Measurements from ENCODE around the gene GSTK1.
"Not testable (repeated sequence)": the region's sequence is repeated elsewhere in the genome, so short reads cannot be mapped to it uniquely, and the experiment has no call there.

Gene GSTK1

DNA sequence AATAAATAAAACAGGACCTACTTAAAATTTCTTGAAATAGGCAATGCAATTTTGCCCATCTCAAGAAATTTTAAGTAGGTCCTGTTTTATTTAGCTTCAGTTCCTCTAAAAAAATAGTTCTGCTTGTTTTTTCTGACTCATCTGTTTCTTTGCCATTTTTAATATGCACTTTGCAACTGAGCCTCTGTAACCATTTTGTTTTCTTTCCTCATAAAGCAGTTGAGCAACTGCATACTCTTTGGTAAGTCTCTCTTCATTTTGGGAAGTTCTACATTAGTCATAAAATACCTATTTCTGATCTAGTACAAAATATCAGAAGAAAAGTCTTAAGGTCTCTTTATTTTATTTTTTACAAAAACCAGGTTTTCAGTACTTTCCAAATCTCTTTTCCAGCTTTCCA, 23.4 kb upstream of the GSTK1 start:
- no peak for DNase-seq

GRCh38 chr7:143240291-143241168, 22.7 kb upstream of the GSTK1 start:
- peak; percentile 46 to 84 for DNase-seq

DNA sequence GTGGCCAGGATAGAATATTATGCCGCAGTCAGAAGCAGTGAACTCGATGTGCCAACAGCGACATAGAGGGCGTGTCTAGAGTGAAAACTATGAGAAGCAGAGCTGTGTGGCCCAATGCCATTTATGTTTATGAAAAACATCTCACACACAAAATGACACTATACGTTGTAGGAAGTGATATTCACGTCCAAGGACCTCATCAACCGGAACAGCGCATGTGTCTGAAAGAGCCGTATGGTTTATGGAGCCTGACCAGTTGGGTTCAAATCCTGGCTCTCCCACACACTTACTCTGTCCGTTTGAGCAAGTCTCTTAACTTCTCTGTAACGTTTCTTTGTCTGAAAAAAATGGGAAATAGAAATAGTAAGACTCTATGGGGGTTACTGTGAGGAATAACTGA, 20.9 kb upstream of the GSTK1 start:
- DNase-seq = no peak

DNA sequence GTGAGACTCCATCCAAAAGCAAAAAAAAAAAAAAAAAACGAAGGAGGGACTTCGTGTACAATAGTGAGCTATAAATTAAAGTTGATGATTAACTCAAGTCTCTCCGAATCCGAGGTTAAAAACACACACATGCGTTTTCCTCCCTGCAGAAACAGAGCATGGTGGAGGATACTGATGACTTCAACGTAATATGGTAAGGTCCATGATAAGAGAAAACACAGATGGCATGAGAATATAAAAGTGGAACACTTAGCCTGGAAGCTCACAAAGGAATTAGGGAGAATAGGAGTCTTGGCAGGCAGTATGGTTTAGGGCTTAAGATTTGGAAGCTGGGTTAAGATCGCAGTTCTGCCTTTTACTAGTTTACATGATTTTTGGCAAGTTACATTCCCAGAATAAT, 20.1 kb upstream of the GSTK1 start:
- DNase-seq = no peak

DNA sequence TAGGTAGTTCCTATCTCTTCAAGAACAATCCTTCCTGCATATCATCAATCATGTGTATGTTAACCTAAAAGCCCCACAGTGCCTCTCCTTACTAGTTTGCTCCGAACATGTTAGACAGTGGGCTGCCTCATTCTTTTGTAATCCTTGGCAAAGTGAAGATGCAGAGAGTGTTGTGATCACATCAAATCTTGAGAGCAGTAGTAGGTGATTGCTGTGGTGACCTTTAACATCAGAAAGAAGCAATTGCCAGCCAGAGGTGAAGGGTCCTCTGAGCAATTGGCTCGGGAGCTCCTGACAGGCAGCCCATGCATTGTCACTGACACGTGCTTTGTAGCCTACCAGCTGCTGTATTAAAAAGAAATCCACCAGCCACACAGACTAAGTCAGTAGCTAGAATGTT, 19.6 kb upstream of the GSTK1 start:
- no peak for DNase-seq

DNA sequence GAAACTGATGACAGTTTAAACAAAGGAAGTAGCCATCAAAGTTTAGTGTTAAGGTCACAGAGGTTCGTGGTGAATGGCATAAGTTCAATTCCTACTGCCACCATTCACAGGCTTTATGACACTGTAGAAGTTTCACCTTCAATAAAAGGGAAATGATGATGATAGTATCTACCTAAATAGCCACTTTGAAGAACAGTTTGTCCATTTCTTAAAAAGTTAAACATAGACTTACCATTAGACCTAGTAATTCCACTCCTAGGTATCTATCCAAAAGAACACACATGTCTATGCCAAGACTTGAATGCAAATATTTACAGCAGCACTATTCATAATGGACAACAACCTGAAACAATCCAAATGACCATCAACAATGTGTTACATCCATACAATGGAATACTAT, 18.9 kb upstream of the GSTK1 start:
- no peak for DNase-seq

DNA sequence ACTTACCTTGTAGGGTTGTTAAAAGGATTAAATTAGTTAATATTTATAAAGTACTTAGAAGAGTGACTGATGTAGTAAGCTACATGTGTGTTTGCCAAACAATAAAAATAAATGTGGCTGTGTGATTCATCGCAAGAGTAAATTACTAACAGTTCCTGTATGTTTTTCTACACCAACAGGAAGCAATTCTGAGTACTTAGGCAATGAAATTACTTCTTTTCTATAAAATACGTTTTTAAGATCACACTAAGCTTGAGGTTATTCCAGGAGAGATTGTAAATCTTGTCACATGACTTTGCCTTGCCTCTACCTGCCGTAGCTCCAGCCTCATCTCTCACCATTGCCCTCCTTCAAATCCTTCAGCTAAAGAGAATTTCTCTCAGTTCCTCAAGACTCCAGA, 18.1 kb upstream of the GSTK1 start:
- no peak for DNase-seq

DNA sequence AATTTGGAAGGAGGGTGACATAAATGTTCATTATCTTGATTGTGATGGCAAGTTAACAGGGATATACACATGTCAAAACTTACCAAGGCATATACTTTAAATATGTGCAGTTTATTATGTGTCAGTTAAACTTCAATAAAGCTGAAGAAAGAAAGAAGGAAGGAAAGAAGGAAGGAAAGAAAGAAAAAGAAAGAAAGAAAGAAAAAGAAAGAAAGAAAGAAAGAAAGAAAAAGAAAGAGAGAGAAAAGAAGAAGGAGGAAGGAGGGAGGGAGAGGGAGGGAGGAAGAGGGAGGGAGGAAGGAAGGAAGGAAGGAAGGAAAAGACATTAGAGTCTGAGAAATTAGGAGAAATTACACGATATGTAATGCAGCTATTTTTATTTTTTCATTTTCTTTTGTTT, 15.9 kb upstream of the GSTK1 start:
- DNase-seq = no peak

- no peak for DNase-seq
These were observed 14.4 kb upstream of the GSTK1 start for GRCh38 chr7:143248761-143249354.

DNA sequence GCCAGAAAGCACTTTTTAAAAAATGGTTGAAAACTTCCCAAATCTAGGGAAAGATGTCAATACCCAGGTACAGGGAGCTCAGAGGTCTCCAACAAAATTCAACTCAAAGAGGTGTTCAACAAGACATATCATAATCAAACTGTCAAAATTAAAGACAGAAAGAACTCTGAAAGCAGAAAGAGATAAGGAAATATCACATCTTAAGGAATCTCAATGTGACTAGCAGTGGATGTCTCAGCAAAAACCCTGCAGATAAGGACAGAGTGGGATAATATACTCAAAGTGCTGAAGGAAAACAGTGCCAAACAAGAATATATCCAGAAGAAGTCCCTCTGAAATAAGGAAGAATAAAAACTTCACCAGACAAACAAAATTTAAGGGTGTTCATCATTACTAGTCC, 13.0 kb upstream of the GSTK1 start:
- DNase-seq = no peak

DNA sequence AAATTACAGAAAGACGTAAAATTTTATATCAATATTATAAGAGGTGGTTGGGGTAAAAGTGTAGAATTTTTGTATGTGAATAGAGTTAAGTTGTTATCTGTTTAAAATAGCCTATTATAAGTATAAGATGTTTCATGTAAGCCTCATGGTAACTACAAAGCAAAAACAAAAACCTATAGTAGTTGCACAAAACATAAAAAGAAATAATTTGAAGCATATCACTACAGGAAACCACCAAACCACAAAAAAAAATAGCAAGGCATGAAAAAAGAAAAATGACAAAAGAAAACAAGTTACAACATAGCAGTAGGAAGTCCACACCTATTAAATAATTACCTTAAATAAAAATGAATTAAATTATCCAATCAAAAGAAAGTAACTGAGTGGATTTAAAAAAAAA, 12.4 kb upstream of the GSTK1 start:
- no peak for DNase-seq

GRCh38 chr7:143252006-143252405, 11.2 kb upstream of the GSTK1 start:
- DNase-seq = no peak

- no peak for DNase-seq
These were observed 7.7 kb upstream of the GSTK1 start for GRCh38 chr7:143255564-143255963.

GRCh38 chr7:143256325-143256724, 6.9 kb upstream of the GSTK1 start:
- no peak for DNase-seq

GRCh38 chr7:143256932-143257331, 6.3 kb upstream of the GSTK1 start:
- DNase-seq = no peak

DNA sequence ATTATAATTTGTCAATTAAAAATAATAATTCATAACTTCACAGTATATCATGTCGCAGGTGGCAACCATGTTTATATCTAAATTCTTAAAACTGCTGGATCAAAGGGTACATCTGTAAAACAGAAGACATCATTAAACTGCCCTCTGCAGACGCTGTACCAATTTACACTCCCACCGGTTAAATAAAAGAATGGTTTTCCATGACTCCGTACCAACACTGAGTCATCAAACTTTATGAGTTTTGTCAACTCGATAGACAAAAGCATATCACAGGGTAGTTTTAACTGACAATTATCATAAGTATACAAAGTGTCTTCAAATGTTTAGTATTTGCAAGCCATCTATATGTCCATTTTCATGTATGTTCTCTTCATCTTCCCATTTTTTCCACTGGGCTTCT, 5.7 kb upstream of the GSTK1 start:
- DNase-seq = no peak

GRCh38 chr7:143258831-143259230, 4.4 kb upstream of the GSTK1 start:
- no peak for DNase-seq

GRCh38 chr7:143259765-143260164, 3.5 kb upstream of the GSTK1 start:
- DNase-seq = no peak

DNA sequence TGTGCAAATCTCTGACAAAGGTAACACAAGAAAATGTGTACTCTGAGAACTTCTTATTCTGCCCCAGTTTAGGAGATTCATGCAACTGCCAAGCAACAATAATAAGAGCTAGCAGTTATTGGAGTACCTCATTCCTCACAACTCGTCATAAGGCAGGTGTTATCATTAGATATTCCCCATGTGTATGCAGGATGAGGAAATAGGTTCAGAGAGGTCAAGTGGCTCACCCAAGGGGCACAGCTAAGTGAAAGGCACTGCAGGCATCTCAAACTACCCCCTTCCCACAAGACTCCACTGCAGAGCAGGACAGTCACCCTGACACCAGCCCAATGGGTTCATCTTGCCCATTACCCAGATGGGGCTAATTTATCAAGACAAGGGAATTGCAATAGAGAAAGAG, 1.3 kb upstream of the GSTK1 start:
- DNase-seq = no peak

- DNase-seq = not testable (repeated sequence)
These were observed 941 bp downstream of the GSTK1 start for GRCh38 chr7:143264196-143264568.

DNA sequence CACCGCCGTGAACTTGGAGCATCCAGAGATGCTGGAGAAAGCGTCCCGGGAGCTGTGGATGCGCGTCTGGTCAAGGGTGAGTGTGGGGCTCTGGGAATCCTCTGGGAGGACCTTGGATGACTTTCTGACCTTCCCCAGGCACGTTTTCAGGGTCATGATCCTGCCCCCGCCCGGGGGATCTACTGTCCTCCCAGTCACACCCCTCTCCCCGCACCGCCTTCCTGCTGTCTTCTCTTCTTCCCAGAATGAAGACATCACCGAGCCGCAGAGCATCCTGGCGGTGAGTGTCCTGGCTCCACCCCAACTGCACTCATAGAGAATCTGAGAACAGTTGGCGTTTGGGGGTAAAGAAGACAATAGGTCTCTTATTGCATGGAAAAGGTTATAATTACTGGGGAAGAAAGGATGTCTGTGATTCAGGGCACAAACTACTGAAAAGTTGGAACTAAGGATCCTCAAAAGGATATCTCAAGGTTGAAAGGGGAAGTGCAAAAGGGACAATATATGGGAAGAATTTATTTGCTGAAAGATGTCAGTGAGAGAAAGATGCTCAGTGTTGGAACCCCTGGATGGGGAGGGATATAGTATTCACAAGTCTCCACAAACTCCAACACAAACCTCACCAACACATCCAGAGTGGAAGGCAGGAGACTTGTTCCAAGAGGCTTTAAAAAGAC, 1.9 kb downstream of the GSTK1 start:
- no peak for DNase-seq

- no peak for DNase-seq
These were observed 6.0 kb downstream of the GSTK1 start for GRCh38 chr7:143269251-143269650.

DNA sequence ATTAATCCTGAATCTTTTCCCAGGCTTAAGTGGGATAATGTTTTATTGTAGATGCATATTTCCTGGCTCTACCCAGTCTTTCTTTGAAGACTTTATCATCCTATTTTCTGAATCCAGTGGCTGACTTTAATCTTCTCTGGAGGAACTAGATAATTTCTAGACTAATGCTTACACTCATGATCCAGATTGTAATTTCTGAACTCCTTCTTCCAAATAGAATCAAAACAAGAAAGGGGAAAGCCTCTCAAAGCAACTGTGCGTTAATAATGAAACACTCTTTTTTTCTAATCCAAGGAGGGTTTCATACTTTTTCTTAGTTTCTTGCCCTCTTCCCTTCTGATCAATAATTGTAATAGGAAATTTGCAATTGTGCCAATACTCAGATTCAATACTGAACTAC, 8.0 kb downstream of the GSTK1 start:
- no peak for DNase-seq

DNA sequence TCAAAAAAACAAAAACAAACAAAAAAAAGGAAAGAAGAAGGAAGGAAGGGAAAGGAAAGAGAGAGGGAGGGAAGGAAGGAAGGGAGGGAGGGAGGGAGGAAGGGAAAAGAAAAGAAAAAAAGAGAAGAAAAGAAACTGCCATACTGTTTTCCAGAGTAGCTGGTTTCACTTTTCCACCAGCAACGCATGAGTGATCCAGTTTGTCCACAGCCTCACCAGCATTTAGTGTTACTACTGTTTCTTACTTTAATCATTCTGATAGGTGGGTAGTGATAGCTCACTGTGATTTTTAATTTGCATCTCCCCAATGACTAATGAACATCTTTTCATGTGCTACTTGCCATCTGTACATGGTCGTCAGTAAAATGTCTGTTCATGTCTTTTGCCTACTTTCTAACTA, 9.6 kb downstream of the GSTK1 start:
- no peak for DNase-seq

Data from hippocampal formation (tissue), 2 donors.